Heart left ventricle (tissue), 16 donors: ENCODE results near the gene AFF3. TPM values are rescaled to one million over a fixed set of nuclear protein-coding genes. Genes with fewer than 3 reads are reported as not detected.

Source experiments
- ATAC-seq, 4 donors: fragments of 200-7000 bp; cut with Tn5 transposase; one replicate each; pipeline ENCODE4 v1.9.1; 2020 to 2022; ENCODE audit warnings: moderate library complexity in 4 of 4, mild to moderate bottlenecking in 3 of 4, moderate number of reproducible peaks in 1 of 4
- DNase-seq, 5 donors: peaks; one replicate each; pipeline ENCODE4 v3.0.0-alpha.2; 2020
- H3K27ac ChIP-seq, 12 donors: fragments of 200-600 bp; sonication (generic) in 4 of 12; one replicate each; pipeline versions ENCODE4 v1.5.0 to v1.8.0; 2016 to 2022; ENCODE audit warnings: mild to moderate bottlenecking in 2 of 12
- H3K27me3 ChIP-seq, 9 donors: fragments of 200-600 bp; sonication (generic) in 2 of 9; one replicate each; pipeline versions ENCODE4 v1.5.1 to v1.8.0; 2016 to 2022; ENCODE audit warnings: mild to moderate bottlenecking in 3 of 9
- H3K36me3 ChIP-seq, 9 donors: fragments of 200-600 bp; sonication (generic) in 2 of 9; one replicate each; pipeline versions ENCODE4 v1.5.0 to v1.8.0; 2018 to 2022; ENCODE audit warnings: mild to moderate bottlenecking in 2 of 9
- H3K4me1 ChIP-seq, 12 donors: fragments of 200-600 bp; sonication (generic) in 4 of 12; one replicate each; pipeline versions ENCODE4 v1.5.0 to v1.8.0; 2016 to 2022; ENCODE audit warnings: mild to moderate bottlenecking in 3 of 12
- H3K4me3 ChIP-seq, 12 donors: fragments of 200-600 bp; sonication (generic) in 4 of 12; one replicate each; pipeline versions ENCODE4 v1.5.0 to v1.8.0; 2017 to 2022; ENCODE audit warnings: mild to moderate bottlenecking in 9 of 12, moderate library complexity in 4 of 12
- H3K9me3 ChIP-seq, 12 donors: fragments of 200-600 bp; sonication (generic) in 4 of 12; one replicate each; pipeline versions ENCODE4 v1.5.0 to v1.8.0; 2016 to 2022; ENCODE audit warnings: mild to moderate bottlenecking in 1 of 12
- CTCF ChIP-seq, 12 donors: fragments of 200-600 bp; sonication (generic) in 4 of 12; IDR thresholded peaks; one replicate each; pipeline versions ENCODE4 v1.5.0 to v1.8.0; 2018 to 2022; ENCODE audit warnings: antibody characterized with exemption in 12 of 12, mild to moderate bottlenecking in 5 of 12
- POLR2A ChIP-seq, 2 donors: fragments of 450-650 bp; IDR thresholded peaks; one replicate each; pipeline ENCODE4 v1.6.1; 2017; ENCODE audit warnings: antibody characterized with exemption in 2 of 2, mild to moderate bottlenecking in 2 of 2, moderate library complexity in 2 of 2
- WGBS, 4 donors: extraction: QIAGEN DNeasy Blood & Tissue Kit in 2 of 4; methylation state at CpG; one replicate each; pipeline versions ENCODE4 v1.1.5 to v1.1.7; 2013 to 2018; 5-methylcytosine and 5-hydroxymethylcytosine counted together
- intact Hi-C, 10 donors: fragments of 100-400 bp; cut with DNase I; formaldehyde crosslinking; loops; one replicate each; pipeline versions ENCODE4 v1.11.1 to v1.14.2; 2022
- polyA plus RNA-seq, 2 donors: library from polyadenylated mRNA; stranded (reverse); fragments of 200-250 nt; gene quantifications; one replicate each; pipeline ENCODE4 v1.2.3, GENCODE V29; 2013
- total RNA-seq, 9 donors: library from RNA; depleted of rRNA in 2 of 9; stranded (reverse); fragments of >200 nt in 2 of 9; fragmentation: NEBNext Ultra II Directional in 3 of 9; extraction: Animal tissue kit (Norgen Biotek cat#: 25700) in 3 of 9; gene quantifications; one replicate each; pipeline versions ENCODE4 v1.1.0 to v1.2.4, GENCODE V29; 2016 to 2023
- donor health status: ischemic (EF 13 %, LVEDD 7.1; RV severe dilation, severe dysfunction).
- donor health status: healthy with polysubstance abuse.
- donor health status: DM: no; HTN: yes; CAD: no.
- donor health status: DM: no; HTN: no; CAD: no.
- donor health status: ischemic (EF 25% LVEDD 6.9; RV normal size, moderate dysfunction).
- donor health status: ischemic (EF 25% LVEDD 5.7; RV mildly dilated, moderate dysfunction).
- donor health status: healthy.
- donor health status: DM: yes; HTN: yes; CAD: no.
- donor health status: ischemic (EF 35%, LVEDD 5.7; RV mildly dilated, moderate dysfunction).
- donor health status: nonischemic (EF 11% LVEDD 7.7; RV severe dilation, severe dysfunction).
- donor health status: DM: yes; HTN: yes; CAD: no.
- donor health status: PGD.
- donor health status: ischemic (EF 29% LVEDD 5.4; RV normal size, mild dysfunction).
- donor health status: nonischemic (EF 23%, LVEDD 6.1; RV moderate dilation, normal function).

AFF3 gene
- total and polyA plus RNA-seq, 11 donors, result 1.3 to 15.5 (median 4.7) TPM

GRCh38 chr2:99700482-99701398 is 441.6 kb downstream of the AFF3 start:
- H3K9me3 ChIP-seq, result no peaks in the 10 kb centered on the region
- WGBS, 4 donors, result 81 to 88% (median 85%) methylated on average over 14 of the region's 14 CpGs
- no peaks in the 10 kb centered on the region for H3K27me3 ChIP-seq
- peak in 2 of 4 donors; percentile 11 to 21 for ATAC-seq
- H3K4me1 ChIP-seq, result peaks cover 0 to 38% (median 12%) of the 10 kb centered on the region in 12 donors
- intact Hi-C loops, result loop anchor here in 1 of 10 donors (10.0 kb wide), 1 partner anchor 136 kb away; no protein-coding TSS in a partner anchor
- no peak for DNase-seq
- TF ChIP-seq POLR2A (IDR thresholded peaks at IDR 0.05) (no peak), CTCF (IDR thresholded peaks at IDR 0.05) (no peak)
- H3K4me3 ChIP-seq, result no peak overlapping the region
- peak overlapping the region in 3 of 12 donors; percentile 15 to 46 (median 44) for H3K27ac ChIP-seq
- no peaks in the 10 kb centered on the region for H3K36me3 ChIP-seq

- no peaks in the 10 kb centered on the region for H3K27me3 ChIP-seq
- no peak overlapping the region for H3K4me3 ChIP-seq
- H3K27ac ChIP-seq, result peak overlapping the region in 5 of 12 donors; percentile 8 to 51 (median 39)
- TF ChIP-seq CTCF (IDR thresholded peaks at IDR 0.05) (no peak), POLR2A (IDR thresholded peaks at IDR 0.05) (no peak)
- peaks cover 0 to 44% (median 9%) of the 10 kb centered on the region in 12 donors for H3K4me1 ChIP-seq
- ATAC-seq, result no peak
- intact Hi-C loops, result loop anchor here in 3 of 10 donors (5.0 to 10.0 kb wide), 3 partner anchors 47 to 64 kb away; no protein-coding TSS in a partner anchor
- WGBS, 4 donors, result 83 to 97% (median 91%) methylated on average over 2 of the region's 2 CpGs
- H3K36me3 ChIP-seq, result no peaks in the 10 kb centered on the region
- DNase-seq, result no peak
- no peaks in the 10 kb centered on the region for H3K9me3 ChIP-seq
These were observed 443.5 kb downstream of the AFF3 start for GRCh38 chr2:99698896-99699295.

GRCh38 chr2:99697811-99698568 is 444.4 kb downstream of the AFF3 start:
- TF ChIP-seq CTCF (IDR thresholded peaks at IDR 0.05) (no peak), POLR2A (IDR thresholded peaks at IDR 0.05) (no peak)
- DNase-seq (peak in 4 of 5 donors; percentile 43 to 70 (median 50)), ATAC-seq (peak; percentile 64 to 94 (median 82))
- H3K4me3 ChIP-seq, result no peak overlapping the region
- intact Hi-C loops, result loop anchor here in 3 of 10 donors (5.0 to 10.0 kb wide), 3 partner anchors 46 to 63 kb away; no protein-coding TSS in a partner anchor
- peaks cover 0 to 47% (median 8%) of the 10 kb centered on the region in 12 donors for H3K4me1 ChIP-seq
- H3K36me3 ChIP-seq, result no peaks in the 10 kb centered on the region
- H3K9me3 ChIP-seq, result no peaks in the 10 kb centered on the region
- H3K27ac ChIP-seq, result peak overlapping the region in 6 of 12 donors; percentile 11 to 53 (median 40)
- H3K27me3 ChIP-seq, result no peaks in the 10 kb centered on the region

GRCh38 chr2:99695944-99696253 is 446.5 kb downstream of the AFF3 start:
- intact Hi-C loops, result loop anchor here in 3 of 10 donors (5.0 to 10.0 kb wide), 3 partner anchors 44 to 61 kb away; no protein-coding TSS in a partner anchor
- Histone ChIP-seq H3K9me3 (no peaks in the 10 kb centered on the region), H3K36me3 (no peaks in the 10 kb centered on the region), H3K27me3 (no peaks in the 10 kb centered on the region), H3K4me1 (peaks cover 0 to 52% (median 12%) of the 10 kb centered on the region in 12 donors), H3K4me3 (no peak overlapping the region), H3K27ac (peak overlapping the region in 1 of 12 donors; percentile 43)
- peak in 1 of 4 donors; percentile 45 for ATAC-seq
- no peak for DNase-seq
- TF ChIP-seq POLR2A (IDR thresholded peaks at IDR 0.05), result no peak
- no peak for TF ChIP-seq CTCF (IDR thresholded peaks at IDR 0.05)
